Astrocyte (in vitro differentiated cells and primary cell): Measurements from ENCODE around the gene TTC13. TPM values are rescaled to one million over a fixed set of nuclear protein-coding genes. Genes with fewer than 3 reads are reported as not detected.

Experiments
- DNase-seq: peaks from one replicate; pipeline ENCODE4 v3.0.0-alpha.2; 2010; ENCODE audit warnings: low read depth
- FAIRE-seq: peaks from 2 replicates; lab custom pipeline; 2011; peaks lifted over from hg19 to GRCh38; lab: Jason Lieb, UNC
- H2AFZ ChIP-seq: 2 replicates; pipeline ENCODE4 v1.6.0; 2012; ENCODE audit warnings: low read depth, low read length, inconsistent platforms
- H3K27ac ChIP-seq: 2 replicates; pipeline ENCODE4 v1.5.1; 2011; ENCODE audit warnings: low read depth, low read length, inconsistent platforms
- H3K27me3 ChIP-seq: 2 replicates; pipeline ENCODE4 v1.6.0; 2011; ENCODE audit warnings: low read length, inconsistent platforms; ENCODE audit not compliant: insufficient read depth
- H3K36me3 ChIP-seq: 2 replicates; pipeline ENCODE4 v1.5.1; 2011; ENCODE audit warnings: low read length, inconsistent platforms; ENCODE audit not compliant: insufficient read depth
- H3K4me1 ChIP-seq: 2 replicates; pipeline ENCODE4 v1.5.1; 2011; ENCODE audit warnings: low read length, inconsistent platforms; ENCODE audit not compliant: insufficient read depth
- H3K4me2 ChIP-seq: 2 replicates; pipeline ENCODE4 v1.6.0; 2012; ENCODE audit warnings: low read length, inconsistent platforms
- H3K4me3 ChIP-seq: 2 replicates; pipeline ENCODE4 v1.5.1; 2011; ENCODE audit warnings: low read depth, mild to moderate bottlenecking, low read length, inconsistent platforms; ENCODE audit not compliant: insufficient read depth
- H3K79me2 ChIP-seq: 2 replicates; pipeline ENCODE4 v1.6.0; 2012; ENCODE audit warnings: mild to moderate bottlenecking, low read length, inconsistent platforms; ENCODE audit not compliant: insufficient read depth
- H3K9ac ChIP-seq: 2 replicates; pipeline ENCODE4 v1.6.0; 2012; ENCODE audit warnings: mild to moderate bottlenecking, low read length, inconsistent platforms
- H3K9me3 ChIP-seq: 2 replicates; pipeline ENCODE4 v1.5.1; 2012; ENCODE audit warnings: low read depth, mild to moderate bottlenecking, low read length, inconsistent platforms; ENCODE audit not compliant: insufficient read depth
- H4K20me1 ChIP-seq: 2 replicates; pipeline ENCODE4 v1.6.0; 2012; ENCODE audit warnings: low read length, inconsistent platforms; ENCODE audit not compliant: insufficient read depth
- H3K27ac Mint-ChIP-seq: one replicate; pipeline ENCODE4 v1.8.0; 2021; ENCODE audit warnings: mild to moderate bottlenecking, mixed read lengths; ENCODE audit not compliant: unreplicated experiment
- H3K27me3 Mint-ChIP-seq: one replicate; pipeline ENCODE4 v1.8.0; 2021; ENCODE audit warnings: low read depth, mixed read lengths; ENCODE audit not compliant: unreplicated experiment
- H3K36me3 Mint-ChIP-seq: one replicate; pipeline ENCODE4 v1.8.0; 2021; ENCODE audit warnings: low read depth, mixed read lengths; ENCODE audit not compliant: unreplicated experiment
- H3K4me1 Mint-ChIP-seq: one replicate; pipeline ENCODE4 v1.8.0; 2021; ENCODE audit warnings: low read depth, mixed read lengths; ENCODE audit not compliant: unreplicated experiment
- H3K4me3 Mint-ChIP-seq: one replicate; pipeline ENCODE4 v1.8.0; 2021; ENCODE audit warnings: mild to moderate bottlenecking, moderate library complexity, mixed read lengths; ENCODE audit not compliant: unreplicated experiment
- H3K9me3 Mint-ChIP-seq: one replicate; pipeline ENCODE4 v1.8.0; 2021; ENCODE audit warnings: mild to moderate bottlenecking, mixed read lengths; ENCODE audit not compliant: unreplicated experiment
- CTCF ChIP-seq: IDR thresholded peaks from 2 replicates; pipeline ENCODE4 v1.5.1; 2011; ENCODE audit warnings: low read depth, mild to moderate bottlenecking, inconsistent platforms, low read length, moderate library complexity; ENCODE audit not compliant: insufficient read depth
- EZH2 ChIP-seq: IDR thresholded peaks from 2 replicates; pipeline ENCODE4 v1.6.1; 2012; ENCODE audit warnings: mild to moderate bottlenecking, low read length, inconsistent platforms; ENCODE audit not compliant: insufficient read depth
- total RNA-seq: library from RNA; stranded (reverse); gene quantifications from 2 replicates; pipeline ENCODE4 v1.2.1, GENCODE V29; 2021

Gene TTC13
- total RNA-seq, 1 donor from 2014 or later, result 13.0 TPM

DNA sequence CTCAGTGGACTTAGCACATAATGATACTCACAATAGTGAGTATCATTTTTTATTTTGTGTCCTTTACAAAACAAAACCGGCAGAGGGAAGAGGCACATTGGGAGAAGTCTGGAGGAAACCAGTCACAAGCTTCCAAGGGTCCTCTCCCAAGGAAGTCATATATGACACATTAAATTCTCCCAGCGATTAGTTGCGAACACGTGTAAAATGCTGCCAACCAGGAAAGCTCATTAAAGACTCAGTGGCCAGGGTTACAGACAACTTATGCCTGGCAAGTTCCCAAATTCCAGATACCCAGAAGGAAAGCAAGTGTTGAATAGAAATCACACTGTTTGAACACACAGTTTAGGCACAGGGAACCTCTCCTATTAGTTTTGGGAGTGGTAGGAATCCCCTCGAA, 52.5 kb downstream of the TTC13 start:
- Mint-ChIP-seq H3K36me3 (peaks cover 2% of the 10 kb centered on the region), H3K27me3 (no peaks in the 10 kb centered on the region), H3K27ac (no peak overlapping the region), H3K9me3 (no peaks in the 10 kb centered on the region), H3K4me3 (no peak overlapping the region), H3K4me1 (no peaks in the 10 kb centered on the region)
- Histone ChIP-seq H3K4me1 (no peaks in the 10 kb centered on the region), H3K4me3 (no peak overlapping the region), H4K20me1 (no peaks in the 10 kb centered on the region), H3K4me2 (no peak overlapping the region), H3K27me3 (no peaks in the 10 kb centered on the region), H3K36me3 (peaks cover 3% of the 10 kb centered on the region), H3K27ac (no peak overlapping the region), H3K9ac (no peak overlapping the region), H2AFZ (no peak overlapping the region), H3K79me2 (no peaks in the 10 kb centered on the region), H3K9me3 (no peaks in the 10 kb centered on the region)
- FAIRE-seq (no peak), DNase-seq (no peak)
- no peak for TF ChIP-seq CTCF
- no peak for TF ChIP-seq EZH2

- Histone ChIP-seq H3K79me2 (no peaks in the 10 kb centered on the region), H3K4me3 (no peak overlapping the region), H3K9ac (no peak overlapping the region), H3K4me2 (no peak overlapping the region), H4K20me1 (no peaks in the 10 kb centered on the region), H3K27ac (no peak overlapping the region), H3K36me3 (peaks cover 3% of the 10 kb centered on the region), H2AFZ (no peak overlapping the region), H3K4me1 (no peaks in the 10 kb centered on the region), H3K9me3 (no peaks in the 10 kb centered on the region), H3K27me3 (no peaks in the 10 kb centered on the region)
- Mint-ChIP-seq H3K4me1 (no peaks in the 10 kb centered on the region), H3K27ac (no peak overlapping the region), H3K4me3 (no peak overlapping the region), H3K27me3 (no peaks in the 10 kb centered on the region), H3K9me3 (no peaks in the 10 kb centered on the region), H3K36me3 (peaks cover 2% of the 10 kb centered on the region)
- DNase-seq (no peak), FAIRE-seq (no peak)
- TF ChIP-seq EZH2 (no peak), CTCF (no peak)
Measured at GRCh38 chr1:230925608-230926007, 53.1 kb downstream of the TTC13 start.

GRCh38 chr1:230923176-230923575, 55.5 kb downstream of the TTC13 start:
- Mint-ChIP-seq H3K27me3 (no peaks in the 10 kb centered on the region), H3K27ac (no peak overlapping the region), H3K36me3 (peaks cover 5% of the 10 kb centered on the region), H3K4me1 (no peaks in the 10 kb centered on the region), H3K9me3 (no peaks in the 10 kb centered on the region), H3K4me3 (no peak overlapping the region)
- Histone ChIP-seq H3K9ac (no peak overlapping the region), H3K4me1 (no peaks in the 10 kb centered on the region), H3K4me2 (no peak overlapping the region), H3K36me3 (peaks cover 3% of the 10 kb centered on the region), H3K9me3 (no peaks in the 10 kb centered on the region), H2AFZ (no peak overlapping the region), H3K27ac (no peak overlapping the region), H3K27me3 (no peaks in the 10 kb centered on the region), H4K20me1 (no peaks in the 10 kb centered on the region), H3K4me3 (no peak overlapping the region), H3K79me2 (no peaks in the 10 kb centered on the region)
- no peak for FAIRE-seq
- no peak for TF ChIP-seq CTCF
- no peak for TF ChIP-seq EZH2
- no peak for DNase-seq
